Hematopoietic multipotent progenitor cell treated with erythropoietin and hydrocortisone succinate and interleukin-3 and kit ligand, for 17 days (in vitro differentiated cells): ENCODE measurements around the gene TMEM218.

Experiments
- DNase-seq: peaks from one replicate; pipeline ENCODE4 v3.0.0-alpha.2; 2015; ENCODE audit warnings: low spot score

The TMEM218 gene

GRCh38 chr11:125111343-125112207, at the start of gene TMEM218:
TMEM218 (minus strand) TSS chr11:125111626; CDS start chr11:125102241, 9,385 bp downstream.
- peak; percentile 96 for DNase-seq

- no peak for DNase-seq
These were observed 46.7 kb upstream of the TMEM218 start for GRCh38 chr11:125157953-125158680.

- no peak for DNase-seq
These were observed 45.8 kb upstream of the TMEM218 start for GRCh38 chr11:125157118-125157733.

GRCh38 chr11:125156346-125157117, 45.1 kb upstream of the TMEM218 start:
- DNase-seq, result no peak

GRCh38 chr11:125155767-125156166, 44.3 kb upstream of the TMEM218 start:
- no peak for DNase-seq

GRCh38 chr11:125155100-125155444, 43.6 kb upstream of the TMEM218 start:
- DNase-seq, result no peak

- DNase-seq, result no peak
These were observed 43.1 kb upstream of the TMEM218 start for GRCh38 chr11:125154378-125155099.

GRCh38 chr11:125153837-125154236, 42.4 kb upstream of the TMEM218 start:
- DNase-seq, result no peak

- no peak for DNase-seq
These were observed 37.3 kb upstream of the TMEM218 start for GRCh38 chr11:125148743-125149142.

GRCh38 chr11:125148011-125148410, 36.6 kb upstream of the TMEM218 start:
- no peak for DNase-seq

GRCh38 chr11:125147280-125147679, 35.9 kb upstream of the TMEM218 start:
- no peak for DNase-seq

GRCh38 chr11:125146232-125146631, 34.8 kb upstream of the TMEM218 start:
- no peak for DNase-seq

GRCh38 chr11:125141686-125142535, 30.5 kb upstream of the TMEM218 start:
- peak; percentile 24 for DNase-seq

- DNase-seq, result no peak
These were observed 29.8 kb upstream of the TMEM218 start for GRCh38 chr11:125141178-125141577.

- no peak for DNase-seq
These were observed 28.8 kb upstream of the TMEM218 start for GRCh38 chr11:125140233-125140632.

- no peak for DNase-seq
These were observed 28.4 kb upstream of the TMEM218 start for GRCh38 chr11:125139778-125140177.

- no peak for DNase-seq
These were observed 27.5 kb upstream of the TMEM218 start for GRCh38 chr11:125138966-125139365.

- DNase-seq, result no peak
These were observed 24.6 kb upstream of the TMEM218 start for GRCh38 chr11:125136001-125136400.

- DNase-seq, result no peak
These were observed 21.2 kb upstream of the TMEM218 start for GRCh38 chr11:125132596-125132995.

- DNase-seq, result no peak
These were observed 20.6 kb upstream of the TMEM218 start for GRCh38 chr11:125132071-125132470.
